ENCODE data around the gene ASIC1.

GRCh38 chr12:50042693-50043092 lies 14.7 kb upstream of the ASIC1 start:
- TF ChIP-seq POLR2A (IDR thresholded peaks at IDR 0.05) (no peak), POLR2AphosphoS5 (IDR thresholded peaks at IDR 0.05) (no peak), EP300 (IDR thresholded peaks at IDR 0.05) (no peak)
- TF ChIP-seq, protein P1, sequence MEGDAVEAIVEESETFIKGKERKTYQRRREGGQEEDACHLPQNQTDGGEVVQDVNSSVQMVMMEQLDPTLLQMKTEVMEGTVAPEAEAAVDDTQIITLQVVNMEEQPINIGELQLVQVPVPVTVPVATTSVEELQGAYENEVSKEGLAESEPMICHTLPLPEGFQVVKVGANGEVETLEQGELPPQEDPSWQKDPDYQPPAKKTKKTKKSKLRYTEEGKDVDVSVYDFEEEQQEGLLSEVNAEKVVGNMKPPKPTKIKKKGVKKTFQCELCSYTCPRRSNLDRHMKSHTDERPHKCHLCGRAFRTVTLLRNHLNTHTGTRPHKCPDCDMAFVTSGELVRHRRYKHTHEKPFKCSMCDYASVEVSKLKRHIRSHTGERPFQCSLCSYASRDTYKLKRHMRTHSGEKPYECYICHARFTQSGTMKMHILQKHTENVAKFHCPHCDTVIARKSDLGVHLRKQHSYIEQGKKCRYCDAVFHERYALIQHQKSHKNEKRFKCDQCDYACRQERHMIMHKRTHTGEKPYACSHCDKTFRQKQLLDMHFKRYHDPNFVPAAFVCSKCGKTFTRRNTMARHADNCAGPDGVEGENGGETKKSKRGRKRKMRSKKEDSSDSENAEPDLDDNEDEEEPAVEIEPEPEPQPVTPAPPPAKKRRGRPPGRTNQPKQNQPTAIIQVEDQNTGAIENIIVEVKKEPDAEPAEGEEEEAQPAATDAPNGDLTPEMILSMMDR (IDR thresholded peaks at IDR 0.05): no peak
